ENCODE data around the gene EDRF1.

DNA sequence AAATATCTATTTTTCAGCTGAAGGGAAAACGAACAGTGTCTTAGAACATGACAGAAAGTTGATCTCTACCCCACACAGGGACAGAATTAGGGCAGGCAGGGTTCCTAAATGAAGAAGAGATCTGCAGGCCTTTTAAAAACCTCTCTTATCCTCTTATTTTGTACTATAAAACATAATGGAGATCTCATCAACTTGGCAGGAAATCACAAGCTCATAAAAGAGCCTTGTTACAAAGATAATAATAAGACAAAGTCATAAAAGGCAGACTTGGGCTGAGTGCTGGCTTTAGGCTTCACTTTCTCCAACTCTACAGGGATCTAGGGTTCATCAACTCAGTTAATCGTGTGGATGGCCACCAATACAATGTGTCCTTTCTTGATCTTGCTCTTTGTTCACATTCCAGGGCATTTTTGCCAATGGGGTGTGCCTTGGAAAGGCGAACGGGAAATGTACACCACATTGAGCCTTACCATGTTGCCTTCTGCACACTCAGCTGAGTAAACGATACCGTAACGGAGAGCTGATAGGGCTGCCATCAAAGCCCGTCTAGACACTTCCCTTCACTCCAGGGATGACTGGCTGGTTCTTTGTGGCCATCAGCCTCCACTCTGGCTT, 29.4 kb upstream of the EDRF1 start:
- TF ChIP-seq, protein P1, sequence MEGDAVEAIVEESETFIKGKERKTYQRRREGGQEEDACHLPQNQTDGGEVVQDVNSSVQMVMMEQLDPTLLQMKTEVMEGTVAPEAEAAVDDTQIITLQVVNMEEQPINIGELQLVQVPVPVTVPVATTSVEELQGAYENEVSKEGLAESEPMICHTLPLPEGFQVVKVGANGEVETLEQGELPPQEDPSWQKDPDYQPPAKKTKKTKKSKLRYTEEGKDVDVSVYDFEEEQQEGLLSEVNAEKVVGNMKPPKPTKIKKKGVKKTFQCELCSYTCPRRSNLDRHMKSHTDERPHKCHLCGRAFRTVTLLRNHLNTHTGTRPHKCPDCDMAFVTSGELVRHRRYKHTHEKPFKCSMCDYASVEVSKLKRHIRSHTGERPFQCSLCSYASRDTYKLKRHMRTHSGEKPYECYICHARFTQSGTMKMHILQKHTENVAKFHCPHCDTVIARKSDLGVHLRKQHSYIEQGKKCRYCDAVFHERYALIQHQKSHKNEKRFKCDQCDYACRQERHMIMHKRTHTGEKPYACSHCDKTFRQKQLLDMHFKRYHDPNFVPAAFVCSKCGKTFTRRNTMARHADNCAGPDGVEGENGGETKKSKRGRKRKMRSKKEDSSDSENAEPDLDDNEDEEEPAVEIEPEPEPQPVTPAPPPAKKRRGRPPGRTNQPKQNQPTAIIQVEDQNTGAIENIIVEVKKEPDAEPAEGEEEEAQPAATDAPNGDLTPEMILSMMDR (IDR thresholded peaks at IDR 0.05): no peak
- no peak for TF ChIP-seq POLR2A (IDR thresholded peaks at IDR 0.05)
